ENCODE data around the gene NKAIN2.

The NKAIN2 gene

DNA sequence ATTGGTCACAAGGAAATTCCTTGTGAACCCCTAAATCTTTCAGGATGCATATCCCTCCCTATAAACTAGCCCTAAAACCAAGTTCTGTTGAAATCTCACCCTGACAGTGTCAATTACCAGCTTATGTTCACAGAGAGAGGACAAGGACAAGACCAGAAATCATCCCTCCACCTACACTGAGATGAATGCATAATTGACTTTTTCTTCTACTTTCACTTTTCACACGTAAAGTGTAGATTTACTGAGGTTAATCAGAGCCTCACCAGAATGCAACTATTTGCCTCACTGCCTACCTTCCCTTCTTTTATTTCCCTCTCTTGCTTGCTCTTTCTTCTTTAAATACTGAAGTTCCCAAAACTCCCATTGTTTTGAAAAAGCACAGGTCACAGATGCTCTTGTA lies 15.3 kb upstream of the NKAIN2 start:
- in situ Hi-C loops (cut with HindIII; ENCODE audit: low sequenced_read_pairs): no loop called here
- no peak overlapping the region for H3K4me3 ChIP-seq (ENCODE audit: low read depth, low read length)
- DNase-seq (ENCODE audit: low read depth, low spot score): no peak
- TF ChIP-seq, protein P1, sequence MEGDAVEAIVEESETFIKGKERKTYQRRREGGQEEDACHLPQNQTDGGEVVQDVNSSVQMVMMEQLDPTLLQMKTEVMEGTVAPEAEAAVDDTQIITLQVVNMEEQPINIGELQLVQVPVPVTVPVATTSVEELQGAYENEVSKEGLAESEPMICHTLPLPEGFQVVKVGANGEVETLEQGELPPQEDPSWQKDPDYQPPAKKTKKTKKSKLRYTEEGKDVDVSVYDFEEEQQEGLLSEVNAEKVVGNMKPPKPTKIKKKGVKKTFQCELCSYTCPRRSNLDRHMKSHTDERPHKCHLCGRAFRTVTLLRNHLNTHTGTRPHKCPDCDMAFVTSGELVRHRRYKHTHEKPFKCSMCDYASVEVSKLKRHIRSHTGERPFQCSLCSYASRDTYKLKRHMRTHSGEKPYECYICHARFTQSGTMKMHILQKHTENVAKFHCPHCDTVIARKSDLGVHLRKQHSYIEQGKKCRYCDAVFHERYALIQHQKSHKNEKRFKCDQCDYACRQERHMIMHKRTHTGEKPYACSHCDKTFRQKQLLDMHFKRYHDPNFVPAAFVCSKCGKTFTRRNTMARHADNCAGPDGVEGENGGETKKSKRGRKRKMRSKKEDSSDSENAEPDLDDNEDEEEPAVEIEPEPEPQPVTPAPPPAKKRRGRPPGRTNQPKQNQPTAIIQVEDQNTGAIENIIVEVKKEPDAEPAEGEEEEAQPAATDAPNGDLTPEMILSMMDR (IDR thresholded peaks at IDR 0.05; ENCODE audit: low read depth, low read length): no peak

DNA sequence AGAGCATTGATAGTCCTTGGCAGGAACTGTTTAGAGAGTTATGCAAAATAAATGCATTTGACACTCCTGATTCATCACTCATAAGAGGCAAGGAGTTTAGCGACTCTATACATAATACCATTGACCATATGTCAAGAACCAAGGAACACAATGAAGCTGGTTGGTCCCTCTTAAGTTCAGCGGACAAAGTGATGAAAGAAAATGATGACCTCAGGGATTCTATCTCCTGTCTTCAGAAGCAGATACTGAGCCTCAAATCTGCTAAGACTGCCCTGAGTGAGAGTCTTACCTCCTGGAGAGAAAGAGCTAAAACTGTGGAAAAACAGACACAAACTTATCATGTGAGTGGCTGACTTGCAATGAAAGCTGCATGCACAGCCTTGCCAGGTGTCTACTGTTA lies 9.5 kb upstream of the NKAIN2 start:
- TF ChIP-seq, protein P1 (IDR thresholded peaks at IDR 0.05; ENCODE audit: low read depth, low read length): no peak
- in situ Hi-C loops (cut with HindIII; ENCODE audit: low sequenced_read_pairs): no loop called here

DNA sequence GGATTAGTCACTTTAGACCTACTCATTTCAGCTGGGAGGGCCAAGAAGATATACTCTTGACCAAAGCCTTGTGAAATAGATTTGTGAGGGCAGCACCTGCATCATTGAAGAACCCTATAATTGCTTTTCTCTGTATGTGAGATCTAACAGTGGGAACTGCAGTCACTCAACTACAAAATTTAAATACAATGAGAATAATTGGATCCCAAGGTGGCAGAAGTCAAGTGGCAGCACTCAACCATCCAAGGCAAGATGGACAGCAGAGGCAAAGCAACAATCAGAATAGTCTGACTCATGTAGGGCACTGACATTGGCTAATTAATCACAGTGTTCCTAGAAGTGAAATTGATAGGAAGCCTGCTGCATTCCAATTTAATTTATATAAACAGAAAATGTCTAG lies 8.9 kb upstream of the NKAIN2 start:
- DNase-seq (ENCODE audit: low read depth, low spot score): no peak
- TF ChIP-seq, protein P1 (IDR thresholded peaks at IDR 0.05; ENCODE audit: low read depth, low read length): no peak
- in situ Hi-C loops (cut with HindIII; ENCODE audit: low sequenced_read_pairs): no loop called here
- H3K4me3 ChIP-seq (ENCODE audit: low read depth, low read length): no peak overlapping the region

More for the DNA sequence above, 9.5 kb upstream of the NKAIN2 start:
- no peak overlapping the region for H3K4me3 ChIP-seq (ENCODE audit: low read depth, low read length)
- DNase-seq (ENCODE audit: low read depth, low spot score): no peak

DNA sequence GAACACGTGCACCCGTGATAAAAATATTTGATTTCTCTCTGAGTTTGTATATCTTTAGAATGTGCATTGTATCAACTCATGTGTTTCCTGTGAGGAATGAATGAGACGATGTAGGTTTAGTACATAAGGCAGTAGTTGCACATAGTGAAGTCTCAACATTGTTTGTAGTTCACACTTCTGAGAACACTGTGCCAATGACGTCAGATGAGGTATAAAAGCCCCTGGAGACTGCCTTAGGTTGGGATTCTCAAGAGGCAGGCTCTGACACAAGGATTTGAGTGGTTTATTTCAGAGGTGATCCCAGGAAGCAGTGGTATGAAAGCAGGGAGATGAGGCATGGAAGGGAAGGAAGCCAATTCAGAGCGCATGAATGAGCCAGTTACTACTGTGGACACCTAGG lies 2.6 kb upstream of the NKAIN2 start:
- TF ChIP-seq, protein P1 (IDR thresholded peaks at IDR 0.05; ENCODE audit: low read depth, low read length): no peak
- no peak overlapping the region for H3K4me3 ChIP-seq (ENCODE audit: low read depth, low read length)
- no peak for DNase-seq (ENCODE audit: low read depth, low spot score)
- in situ Hi-C loops (cut with HindIII; ENCODE audit: low sequenced_read_pairs): no loop called here

DNA sequence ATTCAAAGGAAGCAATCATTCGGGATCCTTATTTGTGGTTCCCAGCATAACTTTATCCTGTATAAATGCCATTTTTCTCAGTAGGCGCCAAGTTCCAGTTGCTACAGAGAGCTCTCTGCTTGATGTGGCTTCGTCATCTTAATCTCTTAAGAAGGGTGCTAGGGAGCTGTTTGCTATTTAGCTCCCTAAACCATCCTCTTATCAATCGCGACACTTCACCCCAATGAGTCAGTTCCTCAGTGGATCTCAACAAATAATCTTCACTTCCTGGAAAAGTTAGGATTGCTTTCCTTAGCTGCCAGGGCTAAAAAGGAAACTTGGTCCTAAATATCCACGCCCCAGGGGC lies 1.3 kb upstream of the NKAIN2 start:
- TF ChIP-seq, protein P1 (IDR thresholded peaks at IDR 0.05; ENCODE audit: low read depth, low read length): no peak
- H3K4me3 ChIP-seq (ENCODE audit: low read depth, low read length): no peak overlapping the region
- in situ Hi-C loops (cut with HindIII; ENCODE audit: low sequenced_read_pairs): no loop called here
- no peak for DNase-seq (ENCODE audit: low read depth, low spot score)

DNA sequence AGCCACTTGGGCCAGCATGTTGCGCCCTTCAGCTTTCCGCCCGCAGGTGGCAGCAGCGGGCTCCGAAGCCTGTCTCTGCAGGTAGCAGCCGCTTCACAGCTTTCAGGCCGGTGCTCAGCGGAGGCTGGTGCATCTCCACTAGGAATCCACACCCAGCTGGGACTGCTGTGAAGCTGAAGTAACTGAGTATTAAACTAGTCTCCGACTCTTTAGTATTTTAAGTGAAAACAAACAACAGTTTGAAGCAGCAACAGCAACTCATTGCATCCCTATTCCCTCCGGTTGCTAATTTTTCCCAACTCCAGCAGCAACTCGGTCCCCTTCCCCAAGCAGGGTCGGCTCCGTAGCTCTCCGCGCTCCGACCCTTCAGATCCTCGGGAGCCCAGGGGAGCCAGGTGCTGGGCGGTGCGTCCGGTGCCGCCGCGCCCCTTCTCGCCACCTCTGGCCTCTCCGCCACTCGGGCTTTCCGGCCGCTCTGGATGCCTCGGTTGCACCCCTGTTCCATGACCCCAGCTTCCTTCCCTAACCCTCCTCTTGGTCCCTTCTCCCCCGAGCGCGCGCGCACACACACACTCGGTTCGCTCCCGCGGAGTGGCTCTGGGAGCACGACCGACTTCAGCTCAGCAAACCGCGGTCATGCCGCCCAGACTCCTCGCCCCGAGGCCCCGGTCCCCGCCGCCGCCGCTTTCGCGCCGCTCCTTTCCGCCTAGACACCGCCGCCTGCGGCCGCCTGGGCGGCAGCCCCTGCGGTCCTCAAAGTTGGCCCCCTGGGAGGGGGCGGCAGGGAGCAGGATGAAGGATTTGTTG lies 765 bp upstream of the NKAIN2 start:
- peak overlapping the region; percentile 46 for H3K4me3 ChIP-seq (ENCODE audit: low read depth, low read length)
- in situ Hi-C loops (cut with HindIII; ENCODE audit: low sequenced_read_pairs): no loop called here
- DNase-seq (ENCODE audit: low read depth, low spot score): peak; percentile 89
- TF ChIP-seq, protein P1 (IDR thresholded peaks at IDR 0.05; ENCODE audit: low read depth, low read length): peak; percentile 97
